HCT116 (cell line): ENCODE results near the gene UBE2F. TPM values are rescaled to one million over a fixed set of nuclear protein-coding genes. Genes with fewer than 3 reads are reported as not detected.

Experiments used
- ATAC-seq: fragments of 200-7000 bp; cut with Tn5 transposase; 2 replicates; pipeline ENCODE4 v1.9.1; 2020; ENCODE audit warnings: mild to moderate bottlenecking, moderate library complexity
- BruUV-seq: library from RNA; stranded (reverse); fragments of 400-500 nt; replicated peaks from 2 replicates; lab custom pipeline; 2021; lab: Mats Ljungman, UMichigan
- CTCF ChIA-PET: fragments of 300-600 bp; sonication (Branson Sonifier 250); formaldehyde crosslinking; loops from one replicate; lab custom pipeline; 2021; ENCODE audit warnings: antibody characterized with exemption; lab: Charles Lee
- POLR2A ChIA-PET: fragments of 300-600, 350-600 bp; sonication (Branson Sonifier 250); formaldehyde crosslinking; loops from one replicate; lab custom pipeline; 2021; ENCODE audit warnings: antibody characterized with exemption; lab: Charles Lee
- RAD21 ChIA-PET, 2 experiments: fragments of 300-600 bp; sonication (Branson Sonifier 250); formaldehyde crosslinking; loops; one replicate each; lab custom pipeline; 2023; ENCODE audit warnings: low total read pairs in 2 of 2; ENCODE audit not compliant: uncharacterized antibody in 2 of 2, unreplicated experiment in 2 of 2, low non-redundant PET in 1 of 2; lab: Charles Lee
- DNase-seq: peaks from one replicate; pipeline ENCODE4 v3.0.0-alpha.2; 2010; ENCODE audit warnings: low read depth, low spot score
- H2AFZ ChIP-seq: fragments of 200-600 bp; shearing (Covaris generic), sonication (generic); 2 replicates; pipeline ENCODE4 v1.6.1; 2017; ENCODE audit warnings: low read depth, mixed run types, mixed read lengths, antibody characterized with exemption, low read length; ENCODE audit not compliant: poor library complexity, severe bottlenecking
- H3K27ac ChIP-seq: 2 replicates; pipeline ENCODE4 v1.5.1; 2012; ENCODE audit warnings: low read depth, low read length
- H3K27me3 ChIP-seq: fragments of 200-600 bp; sonication (generic); 2 replicates; pipeline ENCODE4 v1.6.1; 2016; ENCODE audit warnings: mixed run types, low read length, mixed read lengths; ENCODE audit not compliant: insufficient read depth
- H3K36me3 ChIP-seq, 2 experiments: fragments of 200-500 bp in 1 of 2; fragments of 200-600 bp in 1 of 2; sonication (Bioruptor generic) in 1 of 2; sonication (generic) in 1 of 2; 2 replicates each; pipeline versions ENCODE4 v1.5.1 to v1.6.1; 2014 to 2016; ENCODE audit warnings: low read length in 2 of 2, inconsistent platforms in 1 of 2, mixed read lengths in 1 of 2, mixed run types in 1 of 2; ENCODE audit not compliant: insufficient read depth in 2 of 2, control insufficient read depth in 1 of 2
- H3K4me1 ChIP-seq, 2 experiments: fragments of 200-600 bp in 1 of 2; sonication (generic) in 1 of 2; 2 replicates each; pipeline versions ENCODE4 v1.5.1 to v1.6.1; 2012 to 2017; ENCODE audit warnings: low read length in 2 of 2, inconsistent platforms in 1 of 2, mild to moderate bottlenecking in 1 of 2, mixed read lengths in 1 of 2, mixed run types in 1 of 2, moderate library complexity in 1 of 2; ENCODE audit not compliant: insufficient read depth in 2 of 2, control insufficient read depth in 1 of 2
- H3K4me2 ChIP-seq: fragments of 200-600 bp; sonication (generic); 2 replicates; pipeline ENCODE4 v1.6.1; 2017; ENCODE audit warnings: mixed run types, low read length, mixed read lengths
- H3K4me3 ChIP-seq, 2 experiments: fragments of 200-600 bp in 1 of 2; sonication (generic) in 1 of 2; replicated peaks in 1 of 2; 2 replicates each; pipeline ENCODE4 v1.5.1; 2011 to 2016; ENCODE audit warnings: low read length in 2 of 2, control low read depth in 1 of 2, low read depth in 1 of 2, mild to moderate bottlenecking in 1 of 2, mixed read lengths in 1 of 2, mixed run types in 1 of 2
- H3K79me2 ChIP-seq: fragments of 200-600 bp; sonication (generic); 2 replicates; pipeline ENCODE4 v1.6.1; 2017; ENCODE audit warnings: mild to moderate bottlenecking, mixed run types, low read length, moderate library complexity, mixed read lengths; ENCODE audit not compliant: insufficient read depth
- H3K9ac ChIP-seq: fragments of 200-600 bp; sonication (generic); 2 replicates; pipeline ENCODE4 v1.6.1; 2016; ENCODE audit warnings: low read length, mixed read lengths
- H3K9me2 ChIP-seq: fragments of 200-600 bp; sonication (generic), shearing (Covaris generic); 2 replicates; pipeline ENCODE4 v1.6.1; 2017; ENCODE audit warnings: mixed run types, mild to moderate bottlenecking, moderate library complexity; ENCODE audit not compliant: insufficient read depth
- H3K9me3 ChIP-seq, 2 experiments: fragments of 200-500 bp in 1 of 2; fragments of 200-600 bp in 1 of 2; sonication (Bioruptor generic) in 1 of 2; sonication (generic) in 1 of 2; 2 replicates each; pipeline ENCODE4 v1.6.1; 2014 to 2017; ENCODE audit warnings: low read length in 2 of 2, mixed read lengths in 2 of 2, inconsistent platforms in 1 of 2, low read depth in 1 of 2, mild to moderate bottlenecking in 1 of 2, mixed run types in 1 of 2, moderate library complexity in 1 of 2; ENCODE audit not compliant: control insufficient read depth in 1 of 2, insufficient read depth in 1 of 2
- H4K20me1 ChIP-seq: fragments of 200-600 bp; sonication (generic), shearing (Covaris generic); 2 replicates; pipeline ENCODE4 v1.6.1; 2017; ENCODE audit warnings: mixed run types, mild to moderate bottlenecking, moderate library complexity; ENCODE audit not compliant: insufficient read depth
- CEBPB ChIP-seq: IDR thresholded peaks from 2 replicates; pipeline ENCODE4 v1.6.1; 2012; ENCODE audit warnings: low read depth
- EGR1 ChIP-seq: IDR thresholded peaks from 2 replicates; pipeline ENCODE4 v1.6.1; 2012; ENCODE audit warnings: low read depth
- ELF1 ChIP-seq: IDR thresholded peaks from 2 replicates; pipeline ENCODE4 v1.6.1; 2012; ENCODE audit warnings: low read depth, borderline replicate concordance
- EZH2phosphoT487 ChIP-seq: fragments of 200-600 bp; IDR thresholded peaks from 2 replicates; pipeline ENCODE4 v1.6.1; 2018; ENCODE audit warnings: antibody characterized with exemption, borderline replicate concordance
- FOSL1 ChIP-seq: IDR thresholded peaks from 2 replicates; pipeline ENCODE4 v1.6.1; 2012; ENCODE audit warnings: low read depth
- JUND ChIP-seq: IDR thresholded peaks from 2 replicates; pipeline ENCODE4 v1.6.1; 2012
- MAX ChIP-seq: IDR thresholded peaks from 2 replicates; pipeline ENCODE4 v1.6.1; 2012
- POLR2A ChIP-seq: IDR thresholded peaks from 2 replicates; pipeline ENCODE4 v1.7.0; 2011; ENCODE audit warnings: borderline replicate concordance; ENCODE audit not compliant: insufficient read depth, insufficient read length; ENCODE audit errors: extremely low read depth
- RAD21 ChIP-seq: IDR thresholded peaks from 2 replicates; pipeline ENCODE4 v1.6.1; 2012; ENCODE audit warnings: low read depth, mild to moderate bottlenecking
- SIN3A ChIP-seq: IDR thresholded peaks from 2 replicates; pipeline ENCODE4 v1.6.1; 2012; ENCODE audit warnings: low read depth
- SP1 ChIP-seq: IDR thresholded peaks from 2 replicates; pipeline ENCODE4 v1.6.1; 2012; ENCODE audit warnings: low read depth
- SRF ChIP-seq: IDR thresholded peaks from 2 replicates; pipeline ENCODE4 v1.6.1; 2012; ENCODE audit warnings: low read depth
- TCF7L2 ChIP-seq: IDR thresholded peaks from 2 replicates; pipeline ENCODE4 v1.7.0; 2011; ENCODE audit warnings: borderline replicate concordance, inconsistent platforms; ENCODE audit not compliant: insufficient read depth, insufficient read length; ENCODE audit errors: extremely low read depth
- YY1 ChIP-seq: IDR thresholded peaks from 2 replicates; pipeline ENCODE4 v1.6.1; 2011; ENCODE audit warnings: low read length, low read depth, moderate library complexity, mild to moderate bottlenecking; ENCODE audit not compliant: insufficient replicate concordance; ENCODE audit errors: extremely low read depth
- ZFX ChIP-seq: fragments of 450-650 bp; IDR thresholded peaks from 2 replicates; pipeline ENCODE4 v1.6.1; 2017
- ZNF274 ChIP-seq: fragments of 200-500 bp; sonication (Bioruptor generic); IDR thresholded peaks from 2 replicates; pipeline ENCODE4 v1.6.1; 2014; ENCODE audit warnings: mild to moderate bottlenecking, low read depth, low read length, inconsistent platforms
- intact Hi-C: fragments of 100-400 bp; cut with micrococcal nuclease; formaldehyde crosslinking; loops from 2 replicates; pipeline ENCODE4 v1.10.0; 2022
- total RNA-seq: library from RNA; stranded (reverse); gene quantifications from one replicate; pipeline ENCODE4 v1.2.1, GENCODE V29; 2021; ENCODE audit not compliant: unreplicated experiment
- TF ChIP-seq, protein P1 (sequence below): IDR thresholded peaks from 2 replicates; pipeline ENCODE4 v1.6.1; 2011; ENCODE audit warnings: mild to moderate bottlenecking, low read length, moderate library complexity; ENCODE audit not compliant: insufficient replicate concordance; ENCODE audit errors: extremely low read depth
- TF ChIP-seq, protein P2 (sequence below): IDR thresholded peaks from 2 replicates; pipeline ENCODE4 v1.6.1; 2012

Gene UBE2F
- total RNA-seq, 1 experiment from 2014 or later = 32.8 TPM

DNA sequence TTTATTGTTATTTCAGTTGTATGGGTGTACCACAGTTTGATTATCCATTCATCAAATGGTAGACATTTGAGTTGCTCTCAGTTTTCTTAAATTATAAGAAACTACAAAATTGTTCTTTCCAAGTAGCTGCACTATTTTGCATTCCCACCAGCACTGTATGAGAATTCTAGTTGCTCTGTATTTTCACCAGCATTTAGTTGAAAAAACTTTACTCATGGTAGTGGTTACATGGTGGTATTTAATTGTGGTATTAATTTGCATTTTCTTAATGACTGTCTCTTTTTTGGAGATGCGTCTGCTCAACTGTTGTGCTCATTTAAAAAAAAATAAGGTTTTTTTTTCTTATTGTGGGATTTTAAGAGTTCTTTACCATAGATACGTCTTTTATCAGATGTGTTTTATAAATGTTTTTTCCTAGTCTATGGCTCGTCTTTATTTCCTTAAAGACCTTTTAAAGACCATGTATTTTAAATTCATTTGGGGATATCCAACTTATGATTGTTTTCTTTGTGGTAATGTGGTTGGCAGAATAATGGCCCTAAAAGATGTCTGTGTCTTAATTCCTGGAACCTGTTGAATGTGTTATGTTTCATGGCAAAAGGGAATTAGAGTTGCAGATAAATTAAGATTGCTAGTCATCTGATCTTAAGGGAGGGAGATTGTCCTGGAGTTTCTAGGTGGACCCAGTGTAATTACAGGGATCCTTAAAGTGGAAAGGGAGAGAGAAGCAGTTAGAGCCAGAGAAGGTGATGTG, 37.4 kb downstream of the UBE2F start:
- peaks cover 0 to 4% of the 10 kb centered on the region in 2 experiments; a peak in 1 of 4 replicates for H3K36me3 ChIP-seq
- ATAC-seq = no peak
- CTCF ChIA-PET = no interaction called here
- no peaks in the 10 kb centered on the region for H3K9me2 ChIP-seq
- no peak overlapping the region for H3K9ac ChIP-seq
- no peak overlapping the region for H2AFZ ChIP-seq
- TF ChIP-seq SRF (no peak), RAD21 (no peak), EGR1 (no peak), YY1 (no peak), MAX (no peak), CEBPB (no peak), TCF7L2 (no peak), JUND (no peak), FOSL1 (no peak), SP1 (no peak), ZFX (no peak), SIN3A (no peak), POLR2A (no peak), EZH2phosphoT487 (no peak), ELF1 (no peak), ZNF274 (no peak)
- TF ChIP-seq, protein P1, sequence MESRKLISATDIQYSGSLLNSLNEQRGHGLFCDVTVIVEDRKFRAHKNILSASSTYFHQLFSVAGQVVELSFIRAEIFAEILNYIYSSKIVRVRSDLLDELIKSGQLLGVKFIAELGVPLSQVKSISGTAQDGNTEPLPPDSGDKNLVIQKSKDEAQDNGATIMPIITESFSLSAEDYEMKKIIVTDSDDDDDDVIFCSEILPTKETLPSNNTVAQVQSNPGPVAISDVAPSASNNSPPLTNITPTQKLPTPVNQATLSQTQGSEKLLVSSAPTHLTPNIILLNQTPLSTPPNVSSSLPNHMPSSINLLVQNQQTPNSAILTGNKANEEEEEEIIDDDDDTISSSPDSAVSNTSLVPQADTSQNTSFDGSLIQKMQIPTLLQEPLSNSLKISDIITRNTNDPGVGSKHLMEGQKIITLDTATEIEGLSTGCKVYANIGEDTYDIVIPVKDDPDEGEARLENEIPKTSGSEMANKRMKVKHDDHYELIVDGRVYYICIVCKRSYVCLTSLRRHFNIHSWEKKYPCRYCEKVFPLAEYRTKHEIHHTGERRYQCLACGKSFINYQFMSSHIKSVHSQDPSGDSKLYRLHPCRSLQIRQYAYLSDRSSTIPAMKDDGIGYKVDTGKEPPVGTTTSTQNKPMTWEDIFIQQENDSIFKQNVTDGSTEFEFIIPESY = no peak
- TF ChIP-seq, protein P2, sequence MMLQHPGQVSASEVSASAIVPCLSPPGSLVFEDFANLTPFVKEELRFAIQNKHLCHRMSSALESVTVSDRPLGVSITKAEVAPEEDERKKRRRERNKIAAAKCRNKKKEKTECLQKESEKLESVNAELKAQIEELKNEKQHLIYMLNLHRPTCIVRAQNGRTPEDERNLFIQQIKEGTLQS = no peak
- TF ChIP-seq, all 23 proteins: peak for 0
- H3K9me3 ChIP-seq = no peaks in the 10 kb centered on the region
- H3K4me2 ChIP-seq = no peak overlapping the region
- BruUV-seq = no TSS peak
- ChIA-PET POLR2A (no interaction called here), RAD21 (no interaction called here)
- no peak for DNase-seq
- peaks cover 6% of the 10 kb centered on the region; the same call in 1 of the 2 replicates for H3K79me2 ChIP-seq
- H3K4me1 ChIP-seq = no peaks in the 10 kb centered on the region
- H4K20me1 ChIP-seq = peaks cover 7% of the 10 kb centered on the region; the same call in 1 of the 2 replicates
- no peaks in the 10 kb centered on the region for H3K27me3 ChIP-seq
- H3K4me3 ChIP-seq = no peak overlapping the region
- no peak overlapping the region for H3K27ac ChIP-seq
- intact Hi-C loops = no loop called here
